GM18511 (cell line): ENCODE data around the gene AKAIN1.

ENCODE experiments used
- ATAC-seq: cut with Tn5 transposase; IDR thresholded peaks from one replicate; pipeline ENCODE4 v1.9.1; 2021; ENCODE audit warnings: mild to moderate bottlenecking, moderate library complexity; ENCODE audit not compliant: unreplicated experiment

The AKAIN1 gene

GRCh38 chr18:5162111-5162510, 34.9 kb downstream of the AKAIN1 start:
- ATAC-seq, result no peak

- no peak for ATAC-seq
These were observed 38.0 kb downstream of the AKAIN1 start for GRCh38 chr18:5159080-5159479.

GRCh38 chr18:5158587-5158986, 38.5 kb downstream of the AKAIN1 start:
- ATAC-seq, result no peak

- ATAC-seq, result no peak
These were observed 38.9 kb downstream of the AKAIN1 start for GRCh38 chr18:5158172-5158571.

- ATAC-seq, result no peak
These were observed 41.2 kb downstream of the AKAIN1 start for GRCh38 chr18:5155907-5156287.

GRCh38 chr18:5155218-5155906, 41.7 kb downstream of the AKAIN1 start:
- ATAC-seq, result no peak

- no peak for ATAC-seq
These were observed 44.6 kb downstream of the AKAIN1 start for GRCh38 chr18:5152343-5153020.

- no peak for ATAC-seq
These were observed 46.2 kb downstream of the AKAIN1 start for GRCh38 chr18:5150894-5151293.

GRCh38 chr18:5146093-5146492, 51.0 kb downstream of the AKAIN1 start:
- no peak for ATAC-seq

- ATAC-seq, result no peak
These were observed 51.8 kb downstream of the AKAIN1 start for GRCh38 chr18:5145168-5145825.

GRCh38 chr18:5144629-5145028, 52.4 kb downstream of the AKAIN1 start:
- no peak for ATAC-seq

- ATAC-seq, result no peak
These were observed 54.2 kb downstream of the AKAIN1 start for GRCh38 chr18:5142859-5143258.

GRCh38 chr18:5142131-5142530, 54.9 kb downstream of the AKAIN1 start:
- no peak for ATAC-seq

GRCh38 chr18:5137261-5137660, 59.8 kb downstream of the AKAIN1 start:
- no peak for ATAC-seq

- no peak for ATAC-seq
These were observed 64.1 kb downstream of the AKAIN1 start for GRCh38 chr18:5132987-5133386.

GRCh38 chr18:5122272-5122671, 74.8 kb downstream of the AKAIN1 start:
- ATAC-seq, result no peak

GRCh38 chr18:5110266-5110665, 86.8 kb downstream of the AKAIN1 start:
- no peak for ATAC-seq

GRCh38 chr18:5107988-5108387, 89.1 kb downstream of the AKAIN1 start:
- no peak for ATAC-seq

GRCh38 chr18:5106730-5107129, 90.3 kb downstream of the AKAIN1 start:
- no peak for ATAC-seq

- ATAC-seq, result no peak
These were observed 92.8 kb downstream of the AKAIN1 start for GRCh38 chr18:5104246-5104645.

GRCh38 chr18:5103693-5104092, 93.4 kb downstream of the AKAIN1 start:
- ATAC-seq, result no peak

GRCh38 chr18:5103286-5103685, 93.8 kb downstream of the AKAIN1 start:
- ATAC-seq, result no peak
